OCI-LY7 (cell line): ENCODE data around the gene THBD. TPM values are rescaled to one million over a fixed set of nuclear protein-coding genes. Genes with fewer than 3 reads are reported as not detected.

ENCODE experiments used
- BruUV-seq: library from RNA; stranded (reverse); fragments of 400-500 nt; replicated peaks from 2 replicates; lab custom pipeline; 2021; lab: Mats Ljungman, UMichigan
- CTCF ChIA-PET: fragments of 300-600 bp; sonication (Branson Sonifier 250); formaldehyde crosslinking; loops from one replicate; lab custom pipeline; 2022; ENCODE audit warnings: antibody characterized with exemption; ENCODE audit not compliant: unreplicated experiment; lab: Charles Lee
- POLR2A ChIA-PET: fragments of 300-600 bp; sonication (Branson Sonifier 250); formaldehyde crosslinking; loops from one replicate; lab custom pipeline; 2022; ENCODE audit warnings: antibody characterized with exemption; lab: Charles Lee
- DNase-seq: peaks from one replicate; pipeline ENCODE4 v3.0.0-alpha.2; 2015; ENCODE audit warnings: low spot score
- H2AFZ ChIP-seq: fragments of 200-600 bp; sonication (generic), shearing (Covaris generic); 2 replicates; pipeline ENCODE4 v1.6.1; 2014; ENCODE audit warnings: mild to moderate bottlenecking, antibody characterized with exemption, low read length, moderate library complexity
- H3K27ac ChIP-seq: fragments of 200-600 bp; sonication (generic); 2 replicates; pipeline ENCODE4 v1.5.1; 2014; ENCODE audit warnings: mixed run types, low read depth, mild to moderate bottlenecking, moderate library complexity, low read length, inconsistent platforms; ENCODE audit not compliant: poor library complexity, severe bottlenecking
- H3K36me3 ChIP-seq: fragments of 200-600 bp; sonication (generic); 2 replicates; pipeline ENCODE4 v1.6.1; 2014; ENCODE audit warnings: mild to moderate bottlenecking, antibody characterized with exemption, low read length, moderate library complexity, mixed read lengths; ENCODE audit not compliant: insufficient read depth
- H3K4me1 ChIP-seq: fragments of 200-600 bp; sonication (generic); 2 replicates; pipeline ENCODE4 v1.5.1; 2014; ENCODE audit warnings: mild to moderate bottlenecking, low read length; ENCODE audit not compliant: insufficient read depth, poor library complexity, severe bottlenecking
- H3K4me2 ChIP-seq: fragments of 200-600 bp; sonication (generic); 2 replicates; pipeline ENCODE4 v1.6.1; 2014; ENCODE audit warnings: mild to moderate bottlenecking, low read length
- H3K4me3 ChIP-seq: fragments of 200-600 bp; sonication (generic); 2 replicates; pipeline ENCODE4 v1.5.1; 2014; ENCODE audit warnings: mild to moderate bottlenecking, low read depth, low read length; ENCODE audit not compliant: poor library complexity, severe bottlenecking
- H3K79me2 ChIP-seq: fragments of 200-600 bp; sonication (generic); 2 replicates; pipeline ENCODE4 v1.6.1; 2016; ENCODE audit warnings: low read depth, mild to moderate bottlenecking, low read length, moderate library complexity, mixed read lengths; ENCODE audit not compliant: insufficient read depth
- H3K9me2 ChIP-seq: fragments of 200-600 bp; sonication (generic); 2 replicates; pipeline ENCODE4 v1.6.1; 2016; ENCODE audit warnings: mild to moderate bottlenecking, low read length, mixed read lengths; ENCODE audit not compliant: insufficient read depth
- H3K9me3 ChIP-seq: fragments of 200-600 bp; sonication (generic); 2 replicates; pipeline ENCODE4 v1.6.1; 2014; ENCODE audit warnings: mild to moderate bottlenecking, mixed run types, low read length, mixed read lengths
- H4K20me1 ChIP-seq: fragments of 200-600 bp; sonication (generic); 2 replicates; pipeline ENCODE4 v1.6.1; 2014; ENCODE audit warnings: mild to moderate bottlenecking, antibody characterized with exemption, low read length, moderate library complexity, mixed read lengths; ENCODE audit not compliant: insufficient read depth
- EZH2phosphoT487 ChIP-seq: fragments of 200-600 bp; sonication (generic); IDR thresholded peaks from 2 replicates; pipeline ENCODE4 v1.6.1; 2018; ENCODE audit warnings: low read depth, borderline replicate concordance, mild to moderate bottlenecking, mixed run types, antibody characterized with exemption, low read length, moderate library complexity, mixed read lengths
- intact Hi-C: fragments of 100-400 bp; cut with micrococcal nuclease; formaldehyde crosslinking; loops from one replicate; pipeline ENCODE4 v1.10.0; 2022; ENCODE audit not compliant: unreplicated experiment
- total RNA-seq, 2 experiments: library from RNA; depleted of rRNA in 1 of 2; stranded (reverse); fragments of >200 nt in 1 of 2; shearing (Covaris generic) in 1 of 2; gene quantifications; 2 replicates each; pipeline ENCODE4 v1.2.3, GENCODE V29; 2014 to 2022
- TF ChIP-seq, protein P1 (sequence below): fragments of 200-600 bp; sonication (generic); conservative IDR thresholded peaks from 2 replicates; pipeline ENCODE4 v1.5.1; 2014; ENCODE audit warnings: mild to moderate bottlenecking, antibody characterized with exemption, low read length, moderate library complexity, mixed read lengths

THBD gene
- total RNA-seq, 2 experiments from 2014 or later, result not detected

DNA sequence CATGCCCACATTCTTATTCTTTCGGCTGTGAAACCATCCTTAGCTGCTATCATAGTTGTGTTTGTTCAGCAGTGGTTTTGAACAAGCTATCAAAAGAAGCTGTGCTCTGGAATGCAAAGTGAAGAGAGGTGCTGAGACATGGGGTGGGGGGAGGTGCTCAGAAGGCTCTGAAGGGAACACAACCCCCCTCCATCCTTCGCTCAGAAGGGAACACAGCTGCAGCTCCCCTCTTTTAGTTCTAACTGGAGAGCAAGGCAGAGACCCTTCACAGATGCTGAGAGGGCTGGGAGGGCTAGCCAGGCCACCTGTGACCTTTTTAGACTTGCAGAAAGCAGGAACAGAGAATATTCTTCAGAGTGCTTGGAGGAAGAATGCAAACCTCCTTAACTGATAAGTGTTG, 32.0 kb downstream of the THBD start:
- ChIA-PET POLR2A (no interaction called here), CTCF (no interaction called here)
- no peak overlapping the region for H3K4me3 ChIP-seq
- H3K79me2 ChIP-seq, result no peaks in the 10 kb centered on the region
- no peak overlapping the region for H2AFZ ChIP-seq
- no peak overlapping the region for H3K27ac ChIP-seq
- H3K4me2 ChIP-seq, result no peak overlapping the region
- no peaks in the 10 kb centered on the region for H3K9me2 ChIP-seq
- no peaks in the 10 kb centered on the region for H3K9me3 ChIP-seq
- intact Hi-C loops, result no loop called here
- no peaks in the 10 kb centered on the region for H3K36me3 ChIP-seq
- BruUV-seq, result no TSS peak
- no peaks in the 10 kb centered on the region for H4K20me1 ChIP-seq
- DNase-seq, result no peak
- H3K4me1 ChIP-seq, result no peaks in the 10 kb centered on the region
- TF ChIP-seq, protein P1, sequence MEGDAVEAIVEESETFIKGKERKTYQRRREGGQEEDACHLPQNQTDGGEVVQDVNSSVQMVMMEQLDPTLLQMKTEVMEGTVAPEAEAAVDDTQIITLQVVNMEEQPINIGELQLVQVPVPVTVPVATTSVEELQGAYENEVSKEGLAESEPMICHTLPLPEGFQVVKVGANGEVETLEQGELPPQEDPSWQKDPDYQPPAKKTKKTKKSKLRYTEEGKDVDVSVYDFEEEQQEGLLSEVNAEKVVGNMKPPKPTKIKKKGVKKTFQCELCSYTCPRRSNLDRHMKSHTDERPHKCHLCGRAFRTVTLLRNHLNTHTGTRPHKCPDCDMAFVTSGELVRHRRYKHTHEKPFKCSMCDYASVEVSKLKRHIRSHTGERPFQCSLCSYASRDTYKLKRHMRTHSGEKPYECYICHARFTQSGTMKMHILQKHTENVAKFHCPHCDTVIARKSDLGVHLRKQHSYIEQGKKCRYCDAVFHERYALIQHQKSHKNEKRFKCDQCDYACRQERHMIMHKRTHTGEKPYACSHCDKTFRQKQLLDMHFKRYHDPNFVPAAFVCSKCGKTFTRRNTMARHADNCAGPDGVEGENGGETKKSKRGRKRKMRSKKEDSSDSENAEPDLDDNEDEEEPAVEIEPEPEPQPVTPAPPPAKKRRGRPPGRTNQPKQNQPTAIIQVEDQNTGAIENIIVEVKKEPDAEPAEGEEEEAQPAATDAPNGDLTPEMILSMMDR, result no peak
- no peak for TF ChIP-seq EZH2phosphoT487

DNA sequence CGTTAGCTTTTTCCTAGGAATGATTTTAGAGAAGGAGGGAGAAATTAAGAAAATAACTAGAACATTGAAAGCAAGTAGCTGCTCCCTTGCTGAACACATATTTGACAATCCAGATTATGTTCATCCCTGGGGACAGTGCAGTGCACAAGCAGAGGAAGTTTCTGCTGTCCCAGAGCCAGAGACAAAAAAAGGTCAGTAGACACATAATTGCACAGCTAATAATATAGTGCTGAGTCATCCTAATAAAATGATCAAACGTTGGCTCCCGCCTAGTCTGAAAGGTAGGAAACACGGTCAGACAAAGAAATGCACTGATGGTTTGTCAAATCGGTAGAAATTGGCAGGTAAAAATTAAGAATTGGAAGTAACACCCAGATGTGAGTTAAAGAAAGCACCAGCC, 36.0 kb downstream of the THBD start:
- H3K9me3 ChIP-seq, result no peaks in the 10 kb centered on the region
- H3K9me2 ChIP-seq, result no peaks in the 10 kb centered on the region
- no peak overlapping the region for H3K4me3 ChIP-seq
- no peaks in the 10 kb centered on the region for H4K20me1 ChIP-seq
- no TSS peak for BruUV-seq
- ChIA-PET POLR2A (no interaction called here), CTCF (no interaction called here)
- TF ChIP-seq EZH2phosphoT487, result no peak
- no peaks in the 10 kb centered on the region for H3K79me2 ChIP-seq
- no peak for DNase-seq
- no peaks in the 10 kb centered on the region for H3K4me1 ChIP-seq
- H3K27ac ChIP-seq, result no peak overlapping the region
- H3K36me3 ChIP-seq, result no peaks in the 10 kb centered on the region
- H2AFZ ChIP-seq, result no peak overlapping the region
- intact Hi-C loops, result no loop called here
- no peak overlapping the region for H3K4me2 ChIP-seq

DNA sequence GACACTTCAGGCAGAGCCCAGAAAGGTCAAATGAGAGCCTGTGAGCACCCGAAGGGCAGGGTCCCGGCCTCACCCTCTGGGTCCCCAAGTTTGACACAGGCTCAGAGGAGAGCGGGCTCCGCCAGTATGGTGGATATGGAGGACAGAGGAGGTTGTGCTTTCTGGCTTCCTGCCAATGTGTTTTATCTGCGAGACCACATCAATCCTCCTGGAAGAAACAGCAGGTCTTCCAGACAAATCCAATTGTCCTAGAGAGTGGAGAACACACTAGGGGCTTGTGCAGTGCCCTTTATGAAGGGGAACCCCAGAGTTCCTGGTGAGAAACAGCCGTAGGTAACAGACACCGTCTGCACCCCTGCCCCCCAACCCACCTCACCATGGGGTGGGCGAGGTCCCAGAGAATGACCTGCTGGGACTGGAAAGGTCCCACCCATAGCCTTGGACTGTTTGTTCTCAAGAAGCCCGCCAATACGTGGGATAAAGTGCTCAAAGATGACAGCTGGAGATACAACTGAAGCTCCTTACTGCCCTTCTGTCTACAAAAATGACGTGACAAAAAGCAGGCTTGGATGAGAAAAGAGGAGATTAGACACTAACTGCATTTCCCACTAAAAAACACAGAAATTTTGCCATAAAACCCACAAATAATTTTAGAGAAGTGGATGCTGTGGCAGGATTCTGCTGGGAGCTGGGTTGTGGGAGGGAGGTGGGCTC, 38.3 kb downstream of the THBD start:
- intact Hi-C loops, result no loop called here
- Histone ChIP-seq H2AFZ (no peak overlapping the region), H3K27ac (no peak overlapping the region), H3K9me3 (no peaks in the 10 kb centered on the region), H3K79me2 (no peaks in the 10 kb centered on the region), H4K20me1 (no peaks in the 10 kb centered on the region), H3K9me2 (no peaks in the 10 kb centered on the region), H3K4me1 (no peaks in the 10 kb centered on the region), H3K4me3 (no peak overlapping the region), H3K36me3 (no peaks in the 10 kb centered on the region), H3K4me2 (no peak overlapping the region)
- ChIA-PET POLR2A (no interaction called here), CTCF (no interaction called here)
- TF ChIP-seq, protein P1, result no peak
- no peak for TF ChIP-seq EZH2phosphoT487
- no peak for DNase-seq
- BruUV-seq, result no TSS peak
